ENCODE measurements around the gene APOA4. TPM values are rescaled to one million over a fixed set of nuclear protein-coding genes. Genes with fewer than 3 reads are reported as not detected.

Gene APOA4
- total and polyA plus RNA-seq, 2 donors (not counting 1 experiment from before 2014, with no cell fraction given) = not detected

- no peak overlapping the region for H3K27ac ChIP-seq (ENCODE audit: low read length in 2 of 2)
- no peaks in the 10 kb centered on the region for H3K9me3 Mint-ChIP-seq (ENCODE audit: insufficient read depth)
- ChIA-PET POLR2A (no interaction called here), CTCF (interaction anchor here (1.0 kb wide), 1 partner anchor 277 kb away, joined by 3 read pairs; no protein-coding TSS in a partner anchor)
- H3K27me3 ChIP-seq (replicated peaks in 1 of 4; ENCODE audit: control extremely low read depth in 1 of 4, control insufficient read depth in 3 of 4, insufficient read depth in 4 of 4, low read length in 3 of 4) = no peaks in the 10 kb centered on the region
- intact Hi-C loops (cut with micrococcal nuclease) = no loop called here
- peaks cover 4% of the 10 kb centered on the region for H3K27me3 Mint-ChIP-seq
- DNase-seq = no peak
- H3K4me3 ChIP-seq (ENCODE audit: control extremely low read depth in 1 of 5, extremely low read depth in 1 of 5, insufficient read depth in 1 of 5, low read depth in 2 of 5, low read length in 4 of 5) = no peak overlapping the region
- no peaks in the 10 kb centered on the region for H3K4me1 ChIP-seq (ENCODE audit: control insufficient read depth in 2 of 2, insufficient read depth in 2 of 2, low read length in 2 of 2)
- H2AFZ ChIP-seq (ENCODE audit: insufficient read depth, low read depth, low read length, poor library complexity, severe bottlenecking) = no peak overlapping the region
- TF ChIP-seq EZH2 (IDR thresholded peaks at IDR 0.05; ENCODE audit: borderline replicate concordance, insufficient read depth, low read depth, low read length, poor library complexity, severe bottlenecking) = no peak
- no peak for TF ChIP-seq CTCF (IDR thresholded peaks at IDR 0.05)
- H3K27ac Mint-ChIP-seq = no peak overlapping the region
- H3K36me3 ChIP-seq (replicated peaks in 1 of 2; ENCODE audit: control extremely low read depth in 1 of 2, control insufficient read depth in 1 of 2, extremely low read depth in 1 of 2, insufficient read depth in 2 of 2, low read length in 1 of 2) = no peaks in the 10 kb centered on the region
- H4K20me1 ChIP-seq (ENCODE audit: control insufficient read depth, insufficient read depth, low read length, poor library complexity, severe bottlenecking) = no peaks in the 10 kb centered on the region
- no peak overlapping the region for H3K9ac ChIP-seq (ENCODE audit: low read length)
- no peak overlapping the region for H3K4me2 ChIP-seq (replicated peaks; ENCODE audit: low read depth, low read length, poor library complexity, severe bottlenecking)
- no peaks in the 10 kb centered on the region for H3K79me2 ChIP-seq (ENCODE audit: control insufficient read depth, insufficient read depth, low read length)
- no peaks in the 10 kb centered on the region for H3K4me1 Mint-ChIP-seq
- no peak overlapping the region for H3K4me3 Mint-ChIP-seq
- no peaks in the 10 kb centered on the region for H3K9me3 ChIP-seq (ENCODE audit: control extremely low read depth in 1 of 3, control insufficient read depth in 2 of 3, insufficient read depth in 1 of 3, low read length in 2 of 3)
- WGBS (ENCODE audit: insufficient coverage) = 68% methylated on average over 9 of the region's 16 CpGs
- ATAC-seq (ENCODE audit: low read depth) = no peak
Observed at GRCh38 chr11:116828632-116829524, 5.8 kb upstream of the APOA4 start.

DNA sequence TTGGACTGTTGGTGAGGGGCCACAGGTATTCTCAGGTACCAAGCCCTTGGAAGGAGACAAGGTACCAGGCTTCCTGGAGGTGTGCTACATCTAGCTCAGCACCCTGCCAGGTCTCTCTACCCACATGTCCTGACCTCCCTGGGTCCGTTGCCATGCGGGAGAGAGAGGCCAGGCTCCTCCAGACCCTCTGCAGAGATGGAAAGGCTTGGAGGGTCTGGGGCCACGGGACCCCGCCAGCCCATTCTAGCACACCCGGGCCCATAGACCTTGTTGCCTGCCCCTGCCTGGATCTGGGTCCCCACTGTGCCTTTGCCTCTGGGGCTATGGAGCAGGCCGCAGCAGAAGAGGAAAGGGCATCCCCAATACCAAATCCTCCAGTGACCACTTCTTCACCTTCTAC, 4.4 kb upstream of the APOA4 start:
- no peak for TF ChIP-seq CTCF (IDR thresholded peaks at IDR 0.05)
- TF ChIP-seq EZH2 (IDR thresholded peaks at IDR 0.05; ENCODE audit: borderline replicate concordance, insufficient read depth, low read depth, low read length, poor library complexity, severe bottlenecking) = no peak
- Histone ChIP-seq H3K4me1 (ENCODE audit: control insufficient read depth in 2 of 2, insufficient read depth in 2 of 2, low read length in 2 of 2) (no peaks in the 10 kb centered on the region), H2AFZ (ENCODE audit: insufficient read depth, low read depth, low read length, poor library complexity, severe bottlenecking) (no peak overlapping the region), H3K27me3 (replicated peaks in 1 of 4; ENCODE audit: control extremely low read depth in 1 of 4, control insufficient read depth in 3 of 4, insufficient read depth in 4 of 4, low read length in 3 of 4) (peaks cover 0 to 2% (median 0%) of the 10 kb centered on the region in 4 experiments), H3K9ac (ENCODE audit: low read length) (no peak overlapping the region), H3K36me3 (replicated peaks in 1 of 2; ENCODE audit: control extremely low read depth in 1 of 2, control insufficient read depth in 1 of 2, extremely low read depth in 1 of 2, insufficient read depth in 2 of 2, low read length in 1 of 2) (no peaks in the 10 kb centered on the region), H3K79me2 (ENCODE audit: control insufficient read depth, insufficient read depth, low read length) (no peaks in the 10 kb centered on the region), H3K9me3 (ENCODE audit: control extremely low read depth in 1 of 3, control insufficient read depth in 2 of 3, insufficient read depth in 1 of 3, low read length in 2 of 3) (no peaks in the 10 kb centered on the region), H3K27ac (ENCODE audit: low read length in 2 of 2) (no peak overlapping the region), H3K4me3 (ENCODE audit: control extremely low read depth in 1 of 5, extremely low read depth in 1 of 5, insufficient read depth in 1 of 5, low read depth in 2 of 5, low read length in 4 of 5) (no peak overlapping the region), H3K4me2 (replicated peaks; ENCODE audit: low read depth, low read length, poor library complexity, severe bottlenecking) (no peak overlapping the region), H4K20me1 (ENCODE audit: control insufficient read depth, insufficient read depth, low read length, poor library complexity, severe bottlenecking) (no peaks in the 10 kb centered on the region)
- 91% methylated on average over 6 of the region's 6 CpGs for WGBS (ENCODE audit: insufficient coverage)
- H3K4me3 Mint-ChIP-seq = no peak overlapping the region
- ATAC-seq (ENCODE audit: low read depth) (no peak), DNase-seq (no peak)
- no peaks in the 10 kb centered on the region for H3K4me1 Mint-ChIP-seq
- no peak overlapping the region for H3K27ac Mint-ChIP-seq
- ChIA-PET CTCF (no interaction called here), POLR2A (no interaction called here)
- peaks cover 4% of the 10 kb centered on the region for H3K27me3 Mint-ChIP-seq
- intact Hi-C loops (cut with micrococcal nuclease) = no loop called here
- no peaks in the 10 kb centered on the region for H3K9me3 Mint-ChIP-seq (ENCODE audit: insufficient read depth)
